NCI-H187 treated with DMSO at 0.1 percent for 48 hours (cell line): ENCODE data around the gene DNAJB11.
"Not testable (repeated sequence)": the region's sequence is repeated elsewhere in the genome, so short reads cannot be mapped to it uniquely, and the experiment has no call there.

Experiments used
- DNase-seq: peaks from one replicate; lab custom pipeline; 2025; lab: John Stamatoyannopoulos, UW

Gene DNAJB11

DNA sequence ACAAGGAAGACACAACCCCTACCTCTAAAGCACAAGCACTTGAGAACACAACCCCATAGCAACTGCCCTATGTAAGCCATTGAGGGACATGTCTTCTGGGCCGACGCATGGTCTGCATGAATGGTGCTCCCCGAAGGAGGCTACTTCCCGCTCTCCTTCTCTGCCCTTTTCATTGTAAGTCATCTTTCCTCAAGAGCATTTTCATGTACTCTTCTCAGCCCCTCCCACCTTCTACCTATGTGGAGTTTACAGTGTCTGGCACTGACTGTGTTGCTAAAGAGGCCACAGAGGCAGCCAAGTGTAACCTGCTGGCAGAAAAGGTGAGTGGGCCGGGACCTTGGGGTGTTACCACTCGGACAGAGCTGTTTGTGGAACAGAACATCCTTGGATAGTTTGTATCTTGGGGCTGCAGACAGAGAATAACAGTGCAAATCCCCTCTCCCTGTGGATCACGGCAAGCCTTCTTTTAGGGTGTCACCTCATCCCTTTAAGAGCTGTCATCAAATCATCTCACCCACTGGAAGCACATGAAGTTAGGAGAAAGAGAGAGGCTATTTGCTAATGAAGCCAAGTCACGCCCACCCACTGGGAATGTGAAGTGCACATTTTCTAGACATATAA, 47.9 kb downstream of the DNAJB11 start:
- DNase-seq, result peak; percentile 6

DNA sequence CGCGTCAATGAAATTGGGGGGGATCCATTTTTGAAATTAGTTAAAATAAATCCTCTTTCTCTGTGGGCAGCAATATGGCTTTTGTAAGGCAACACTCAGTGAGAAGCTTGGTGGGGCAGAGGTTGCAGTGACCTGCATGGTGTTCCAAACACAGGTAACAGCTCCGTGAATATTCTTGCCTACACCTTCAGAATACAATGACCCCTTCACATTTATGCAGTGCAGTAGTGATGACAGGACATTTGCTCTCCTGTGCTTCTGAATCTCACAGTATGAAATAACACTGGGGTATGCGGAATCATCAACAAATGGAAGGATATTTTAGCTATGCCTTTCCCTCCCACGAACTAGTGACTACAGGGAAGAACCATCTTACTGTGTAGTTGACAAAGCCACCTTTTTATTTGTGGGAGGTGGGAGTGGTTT, 49.3 kb downstream of the DNAJB11 start:
- DNase-seq, result no peak

DNA sequence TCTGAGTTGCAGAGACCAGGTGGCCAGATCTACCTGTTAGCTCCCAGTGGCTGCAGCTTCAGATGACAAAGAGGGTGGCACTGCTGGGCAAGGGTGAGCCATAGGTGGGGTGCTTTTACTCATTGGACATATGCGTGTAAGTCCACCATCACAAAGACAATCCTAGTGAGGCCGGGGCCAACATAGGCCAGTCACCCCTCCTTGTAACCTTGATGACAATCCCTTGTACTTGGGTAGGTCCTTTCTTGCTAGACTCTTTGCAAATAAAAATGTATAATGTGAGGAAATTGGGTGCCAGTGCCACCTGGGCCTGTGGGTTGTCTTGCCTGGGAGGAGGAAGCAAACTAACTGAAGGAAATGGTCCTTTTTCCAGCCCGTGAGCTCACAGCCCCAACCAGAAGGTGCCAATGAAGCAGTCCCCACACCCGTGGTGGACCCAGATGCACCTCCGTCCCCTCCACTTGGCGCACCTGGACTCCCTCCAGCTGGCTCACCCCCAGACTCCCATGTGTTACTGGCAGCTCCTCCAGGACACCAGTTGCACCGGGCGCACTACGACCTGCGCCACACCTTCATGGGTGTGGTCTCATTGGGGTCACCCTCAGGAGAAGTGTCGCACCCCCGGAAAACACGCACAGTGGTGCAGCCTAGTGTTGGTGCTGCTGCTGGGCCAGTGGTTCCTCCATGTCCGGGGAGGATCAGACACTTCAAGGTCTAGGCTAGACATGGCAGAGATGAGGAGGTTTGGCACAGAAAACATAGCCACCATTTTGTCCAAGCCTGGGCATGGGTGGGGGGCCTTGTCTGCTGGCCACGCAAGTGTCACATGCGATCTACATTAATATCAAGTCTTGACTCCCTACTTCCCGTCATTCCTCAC, 49.9 kb downstream of the DNAJB11 start:
- no peak for DNase-seq

DNA sequence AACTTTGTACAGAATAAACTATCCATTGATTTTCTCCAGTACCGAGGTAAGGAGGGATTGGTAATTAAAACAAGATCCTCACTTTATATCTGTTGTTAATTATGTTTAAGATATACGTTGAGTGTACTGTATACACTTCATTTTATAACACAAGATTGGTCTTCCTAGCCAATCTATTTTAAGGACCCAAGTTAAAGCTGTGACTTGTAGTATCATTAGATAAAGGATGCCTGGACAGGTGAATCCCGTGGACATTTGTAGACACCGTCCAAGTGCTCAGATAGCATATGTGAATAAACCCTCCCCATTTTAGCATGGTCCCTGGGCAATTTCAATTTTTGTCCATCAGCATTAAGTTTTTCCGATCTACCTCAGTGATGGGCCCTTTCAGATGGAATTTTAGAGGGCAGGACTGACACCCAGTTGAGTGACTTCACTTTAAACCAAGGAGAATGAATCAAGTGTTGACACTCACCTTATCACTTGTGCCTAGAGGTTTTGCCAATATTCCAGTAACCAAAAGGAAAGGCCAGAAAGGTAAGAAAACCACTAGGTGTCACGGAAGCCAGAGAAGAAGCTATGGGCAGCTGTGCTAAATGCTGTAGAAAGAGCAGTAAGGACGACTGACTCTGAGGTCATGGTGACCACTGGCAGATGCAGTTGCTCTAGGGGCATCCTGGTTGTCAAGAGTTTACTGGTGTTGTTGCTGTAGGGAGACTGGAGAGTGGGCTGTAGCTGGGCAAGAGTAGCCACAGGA, 51.6 kb downstream of the DNAJB11 start:
- no peak for DNase-seq

DNA sequence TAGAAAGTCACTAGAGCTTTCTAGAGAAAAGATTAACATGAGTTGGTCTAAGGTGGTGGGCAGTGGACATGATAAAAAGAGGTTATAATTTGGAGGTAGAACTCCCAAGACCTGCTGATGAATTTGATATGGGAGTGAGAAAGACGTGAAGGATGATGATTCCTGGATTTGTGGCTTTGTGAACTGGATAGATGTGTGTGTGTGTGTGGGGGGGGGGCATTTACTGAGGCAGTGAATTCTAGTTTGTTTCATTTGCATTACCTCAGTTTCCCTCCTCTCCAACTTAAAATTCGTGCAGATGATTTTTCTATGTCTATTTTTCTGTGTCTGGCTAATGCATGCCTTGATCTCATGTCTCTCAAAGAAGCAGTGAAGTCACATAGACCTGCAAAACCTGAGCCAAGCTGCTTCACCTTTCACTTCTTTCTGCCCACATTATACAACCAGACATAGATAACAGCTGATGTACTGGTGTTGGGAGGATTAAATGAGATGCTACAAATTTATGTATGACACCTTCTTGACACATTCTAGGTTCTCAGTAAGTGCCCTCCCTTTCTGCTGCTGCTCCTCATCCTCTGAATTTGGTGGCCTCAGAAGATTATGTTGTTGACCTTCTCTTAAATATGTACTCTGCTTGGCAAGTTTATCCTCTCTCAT, 52.3 kb downstream of the DNAJB11 start:
- DNase-seq, result no peak

DNA sequence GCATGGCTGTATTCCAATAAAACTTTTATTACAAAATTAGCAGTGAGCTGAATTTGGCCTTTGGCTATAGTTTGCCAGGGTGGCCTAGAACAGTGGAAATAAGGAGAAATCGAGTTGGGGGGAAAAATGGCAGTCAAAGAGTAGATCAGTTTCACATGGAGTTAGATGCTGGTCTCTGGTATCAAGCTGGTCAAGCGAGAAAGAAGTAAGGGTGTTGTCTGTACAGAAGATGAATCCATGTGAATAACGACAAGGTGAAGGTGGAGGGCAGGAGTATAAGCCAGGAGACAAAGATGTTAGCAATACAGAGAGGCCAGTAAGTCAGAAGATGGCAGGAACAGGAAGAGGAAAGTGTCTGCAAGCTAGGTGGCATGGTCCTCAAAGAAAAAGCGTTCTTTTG, 54.1 kb downstream of the DNAJB11 start:
- no peak for DNase-seq

DNA sequence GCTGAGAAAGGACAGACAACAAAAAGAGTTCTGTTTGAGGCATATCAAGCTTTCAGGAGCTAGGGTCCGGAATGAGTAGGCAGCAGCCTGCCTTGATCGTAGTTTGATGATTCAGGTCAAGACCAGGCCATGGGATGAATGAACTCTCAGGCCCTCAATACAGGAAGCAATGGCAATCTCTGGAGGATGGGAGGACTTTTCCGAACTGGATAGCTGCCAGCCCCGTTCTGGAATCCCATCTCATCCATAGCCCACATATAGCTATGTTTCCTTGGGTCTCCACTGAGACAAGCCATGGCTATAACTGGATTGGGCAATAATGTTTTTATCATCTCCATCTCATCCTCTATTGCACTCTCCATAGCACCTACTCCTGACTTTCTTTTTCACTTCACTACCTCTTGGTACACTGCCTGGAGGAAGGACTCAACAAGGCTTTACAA, 55.1 kb downstream of the DNAJB11 start:
- DNase-seq, result no peak

DNA sequence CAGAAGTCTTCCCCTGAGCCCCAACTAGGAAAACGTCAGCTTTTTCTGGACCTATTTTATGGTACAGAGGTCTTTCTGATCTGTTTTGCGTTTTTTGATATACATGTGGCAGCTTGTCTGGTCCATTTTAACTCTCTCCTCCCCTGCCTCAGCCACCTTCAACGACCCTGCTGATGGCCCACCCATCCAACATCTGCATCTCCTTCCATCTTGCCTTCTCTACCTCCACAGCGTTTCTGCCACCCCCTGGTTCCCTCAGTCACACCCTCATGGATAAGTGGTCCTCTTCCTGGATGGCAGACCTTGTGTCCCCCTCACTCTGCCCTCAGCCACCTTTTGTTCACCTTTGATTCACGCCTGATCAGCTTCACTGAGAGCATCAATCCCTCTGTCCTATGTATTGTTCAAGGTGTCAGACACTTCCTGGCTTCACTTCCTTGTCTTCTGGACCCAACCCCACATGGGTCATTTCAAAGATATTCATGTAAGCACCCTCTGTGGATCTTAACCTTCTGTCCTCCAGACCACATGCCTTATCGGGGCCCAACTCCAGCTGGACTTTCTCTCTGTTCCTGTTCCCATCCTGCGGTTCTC, 55.8 kb downstream of the DNAJB11 start:
- no peak for DNase-seq

DNA sequence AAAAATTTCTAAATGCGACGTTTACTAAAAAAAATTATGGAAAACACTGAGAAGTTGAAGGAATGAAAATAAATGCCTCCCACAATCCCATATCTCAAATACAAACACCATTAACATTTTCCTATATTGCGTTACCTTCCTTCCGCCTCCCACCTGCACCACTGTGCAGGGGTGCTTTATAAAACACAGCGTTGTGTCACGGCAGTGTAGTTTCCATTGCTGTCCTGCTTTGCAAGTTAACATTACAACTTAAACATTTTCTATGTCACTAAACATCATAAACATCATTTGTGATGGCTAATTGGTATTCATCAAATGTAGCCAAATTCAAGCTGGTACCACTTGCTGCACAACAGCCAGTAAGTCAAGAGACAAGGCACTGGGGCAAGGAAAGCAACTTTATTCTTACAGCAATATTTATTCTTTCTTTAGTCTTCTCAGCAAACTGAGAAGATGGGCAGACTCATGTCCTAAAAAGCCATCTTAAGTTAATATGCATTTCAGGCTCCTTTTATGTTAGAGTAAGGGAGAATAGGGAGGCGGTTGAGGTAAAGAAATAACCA, 57.4 kb downstream of the DNAJB11 start:
- no peak for DNase-seq

DNA sequence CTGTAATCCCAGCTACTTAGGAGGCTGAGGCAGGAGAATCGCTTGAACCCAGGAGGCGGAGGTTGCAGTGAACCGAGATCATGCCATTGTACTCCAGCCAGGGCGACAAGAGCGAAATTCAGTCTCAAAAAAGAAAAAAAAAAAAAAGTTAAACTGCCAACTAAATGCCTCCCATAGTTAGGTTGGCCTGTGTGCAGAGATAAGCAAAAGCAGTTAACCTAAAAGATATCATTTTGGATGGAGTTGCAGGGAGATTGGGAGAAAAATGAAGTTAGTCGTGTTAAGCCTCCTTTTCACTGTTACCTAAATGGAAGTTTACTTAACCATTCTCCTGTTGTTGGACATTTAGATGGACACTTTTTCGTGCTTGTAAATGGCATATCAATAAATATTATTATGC, 58.2 kb downstream of the DNAJB11 start:
- no peak for DNase-seq

DNA sequence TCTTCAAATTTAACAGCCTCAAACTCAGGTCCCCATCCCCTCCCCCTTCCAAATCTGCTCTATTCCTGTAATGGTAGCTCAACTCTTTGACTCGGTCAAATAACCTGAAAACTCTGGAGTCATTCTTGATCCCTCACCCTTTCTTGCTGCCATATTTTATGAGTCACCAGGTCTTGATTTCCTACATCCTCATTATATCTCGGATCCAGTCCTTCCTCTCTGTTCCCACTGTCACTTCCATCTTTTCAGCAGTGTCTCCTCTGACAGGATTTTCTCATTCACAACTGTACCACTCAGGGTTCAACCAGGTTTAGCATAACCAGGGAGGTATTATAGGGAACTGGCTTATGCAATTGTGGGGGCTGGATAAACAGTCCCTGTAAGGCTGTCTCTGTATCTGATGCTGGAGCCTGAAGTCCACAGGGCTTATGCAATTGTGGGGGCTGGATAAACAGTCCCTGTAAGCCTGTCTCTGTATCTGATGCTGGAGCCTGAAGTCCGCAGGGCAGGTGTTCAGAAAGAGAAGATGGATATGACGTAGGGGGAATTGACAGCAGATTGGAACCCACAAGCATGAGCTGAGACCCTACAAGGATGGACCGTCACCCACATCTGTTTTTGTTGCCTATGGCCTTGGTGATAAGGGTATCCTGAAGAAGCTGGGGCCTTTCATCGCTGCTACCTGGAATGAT, 60.6 kb downstream of the DNAJB11 start:
- no peak for DNase-seq

DNA sequence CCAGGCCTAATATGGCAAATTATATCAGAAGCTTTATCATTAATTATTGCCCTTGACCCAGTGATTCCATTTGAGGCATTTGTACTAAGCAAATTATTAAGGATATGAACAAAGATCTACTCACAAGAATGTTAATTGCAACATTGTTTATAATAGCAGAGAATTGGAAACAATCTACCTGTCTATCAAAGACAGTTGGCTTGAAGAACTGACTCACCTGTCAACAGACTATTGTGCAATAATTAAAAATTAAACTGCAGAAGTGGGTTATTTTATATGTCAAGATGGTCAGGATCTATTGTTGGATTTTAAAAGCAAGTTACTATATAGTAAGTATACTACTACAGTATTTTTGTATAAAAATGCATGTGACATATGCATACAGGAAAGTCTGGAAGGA, 63.0 kb downstream of the DNAJB11 start:
- no peak for DNase-seq

DNA sequence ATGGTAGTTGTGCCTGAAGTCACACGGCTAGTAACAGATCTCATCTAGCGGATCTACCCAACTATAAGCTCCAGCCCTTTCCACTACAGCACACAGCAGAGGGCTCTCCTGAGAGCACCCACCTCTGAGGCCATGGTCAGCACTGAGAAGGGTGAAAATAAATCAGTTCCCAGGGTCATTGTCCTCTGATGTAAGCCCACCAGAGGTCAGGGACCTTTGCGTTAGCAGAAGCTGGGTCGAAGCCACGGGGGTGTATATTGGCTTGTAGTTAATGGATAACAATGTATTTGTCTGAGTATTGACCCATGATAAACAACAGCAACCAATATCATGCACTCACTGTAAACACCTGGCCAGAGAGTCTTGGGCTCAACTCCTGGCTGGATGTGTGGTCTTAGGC, 63.7 kb downstream of the DNAJB11 start:
- DNase-seq, result not testable (repeated sequence)
